Measurements from ENCODE around the gene ANKUB1.

DNA sequence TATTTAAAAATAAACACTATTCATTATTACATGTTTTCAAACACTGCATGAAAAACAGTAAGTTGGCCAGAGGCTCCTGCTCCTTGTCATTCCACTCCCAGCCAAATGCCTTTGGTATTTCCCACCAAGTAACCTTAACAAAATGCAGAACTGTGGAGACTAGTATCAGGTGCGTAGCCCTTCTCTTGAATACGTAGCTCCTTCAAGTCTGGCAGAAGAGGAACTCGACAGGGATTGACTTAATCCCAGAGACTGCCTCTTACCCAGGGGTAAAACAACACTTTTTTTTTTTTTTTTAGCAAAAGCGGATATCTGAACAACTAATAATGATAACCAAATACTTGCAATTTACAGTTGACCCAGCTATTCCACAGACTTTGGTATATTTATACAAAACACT is 40.8 kb downstream of the ANKUB1 start:
- TF ChIP-seq, protein P1, sequence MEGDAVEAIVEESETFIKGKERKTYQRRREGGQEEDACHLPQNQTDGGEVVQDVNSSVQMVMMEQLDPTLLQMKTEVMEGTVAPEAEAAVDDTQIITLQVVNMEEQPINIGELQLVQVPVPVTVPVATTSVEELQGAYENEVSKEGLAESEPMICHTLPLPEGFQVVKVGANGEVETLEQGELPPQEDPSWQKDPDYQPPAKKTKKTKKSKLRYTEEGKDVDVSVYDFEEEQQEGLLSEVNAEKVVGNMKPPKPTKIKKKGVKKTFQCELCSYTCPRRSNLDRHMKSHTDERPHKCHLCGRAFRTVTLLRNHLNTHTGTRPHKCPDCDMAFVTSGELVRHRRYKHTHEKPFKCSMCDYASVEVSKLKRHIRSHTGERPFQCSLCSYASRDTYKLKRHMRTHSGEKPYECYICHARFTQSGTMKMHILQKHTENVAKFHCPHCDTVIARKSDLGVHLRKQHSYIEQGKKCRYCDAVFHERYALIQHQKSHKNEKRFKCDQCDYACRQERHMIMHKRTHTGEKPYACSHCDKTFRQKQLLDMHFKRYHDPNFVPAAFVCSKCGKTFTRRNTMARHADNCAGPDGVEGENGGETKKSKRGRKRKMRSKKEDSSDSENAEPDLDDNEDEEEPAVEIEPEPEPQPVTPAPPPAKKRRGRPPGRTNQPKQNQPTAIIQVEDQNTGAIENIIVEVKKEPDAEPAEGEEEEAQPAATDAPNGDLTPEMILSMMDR (IDR thresholded peaks at IDR 0.05; ENCODE audit: low read depth, low read length, poor library complexity, severe bottlenecking) = no peak
- TF ChIP-seq EZH2phosphoT487 (IDR thresholded peaks at IDR 0.05; ENCODE audit: borderline replicate concordance, low read length) = no peak

All from DOHH2 (cell line).